GM19324 (cell line): Measurements from ENCODE around the gene ATXN7L3.
"Not testable (repeated sequence)": the region's sequence is repeated elsewhere in the genome, so short reads cannot be mapped to it uniquely, and the experiment has no call there.

Experiments used
- ATAC-seq: cut with Tn5 transposase; IDR thresholded peaks from one replicate; pipeline ENCODE4 v1.9.1; 2021; ENCODE audit warnings: mild to moderate bottlenecking, moderate library complexity; ENCODE audit not compliant: unreplicated experiment, low FRiP score

The ATXN7L3 gene

GRCh38 chr17:44176671-44177501 lies 22.8 kb downstream of the ATXN7L3 start:
- no peak for ATAC-seq

GRCh38 chr17:44176257-44176656 lies 23.4 kb downstream of the ATXN7L3 start:
- no peak for ATAC-seq

- ATAC-seq: no peak
Measured at GRCh38 chr17:44174427-44174826, 25.3 kb downstream of the ATXN7L3 start.

GRCh38 chr17:44171931-44172455 lies 27.7 kb downstream of the ATXN7L3 start:
- ATAC-seq: no peak

- ATAC-seq: no peak
Measured at GRCh38 chr17:44170499-44171201, 29.0 kb downstream of the ATXN7L3 start, which contains the start of gene ASB16. ASB16 (plus strand) TSS chr17:44170704; CDS start chr17:44170790, 86 bp downstream.

GRCh38 chr17:44170135-44170498 lies 29.6 kb downstream of the ATXN7L3 start:
- ATAC-seq: no peak

GRCh38 chr17:44167181-44167861 lies 32.4 kb downstream of the ATXN7L3 start:
- ATAC-seq: no peak

GRCh38 chr17:44164476-44164875 lies 35.2 kb downstream of the ATXN7L3 start:
- no peak for ATAC-seq

GRCh38 chr17:44159519-44160210 lies 40.0 kb downstream of the ATXN7L3 start:
- no peak for ATAC-seq

GRCh38 chr17:44155488-44155887 lies 44.2 kb downstream of the ATXN7L3 start:
- no peak for ATAC-seq

- no peak for ATAC-seq
Measured at GRCh38 chr17:44152875-44153274, 46.8 kb downstream of the ATXN7L3 start.

GRCh38 chr17:44149750-44150329 lies 49.8 kb downstream of the ATXN7L3 start:
- ATAC-seq: no peak

- not testable (repeated sequence) for ATAC-seq
Measured at GRCh38 chr17:44149066-44149465, 50.6 kb downstream of the ATXN7L3 start.

- ATAC-seq: no peak
Measured at GRCh38 chr17:44147812-44148211, 51.9 kb downstream of the ATXN7L3 start.

GRCh38 chr17:44146375-44147346 lies 53.0 kb downstream of the ATXN7L3 start:
- ATAC-seq: no peak

- no peak for ATAC-seq
Measured at GRCh38 chr17:44144966-44145739, 54.5 kb downstream of the ATXN7L3 start.

- ATAC-seq: not testable (repeated sequence)
Measured at GRCh38 chr17:44143921-44144320, 55.8 kb downstream of the ATXN7L3 start.
